Neural crest cell (in vitro differentiated cells): ENCODE data around the gene GPR156. TPM values are rescaled to one million over a fixed set of nuclear protein-coding genes. Genes with fewer than 3 reads are reported as not detected.

Experiments used
- DNase-seq: peaks from one replicate; pipeline ENCODE4 v3.0.0; 2021; ENCODE audit warnings: low read depth, mixed read lengths, low spot score
- H3K27ac Mint-ChIP-seq: one replicate; pipeline ENCODE4 v1.8.0; 2021; ENCODE audit warnings: mild to moderate bottlenecking, mixed read lengths; ENCODE audit not compliant: unreplicated experiment
- H3K27me3 Mint-ChIP-seq: 2 replicates; pipeline ENCODE4 v1.8.0; 2021; ENCODE audit warnings: low read depth, mild to moderate bottlenecking, mixed read lengths
- H3K36me3 Mint-ChIP-seq: 2 replicates; pipeline ENCODE4 v1.8.0; 2021; ENCODE audit warnings: low read depth, mild to moderate bottlenecking, mixed read lengths
- H3K4me1 Mint-ChIP-seq: 2 replicates; pipeline ENCODE4 v1.8.0; 2021; ENCODE audit warnings: mixed read lengths
- H3K4me3 Mint-ChIP-seq: one replicate; pipeline ENCODE4 v1.8.0; 2021; ENCODE audit warnings: mild to moderate bottlenecking, mixed read lengths
- H3K9me3 Mint-ChIP-seq: 2 replicates; pipeline ENCODE4 v1.8.0; 2021; ENCODE audit warnings: mixed read lengths
- total RNA-seq: library from RNA; stranded (reverse); gene quantifications from 2 replicates; pipeline ENCODE4 v1.2.1, GENCODE V29; 2021
- TF ChIP-seq, protein P1 (sequence below): fragments of 200-600 bp; sonication (generic); conservative IDR thresholded peaks from 2 replicates; pipeline ENCODE4 v1.5.0; 2021; ENCODE audit warnings: antibody characterized with exemption, mild to moderate bottlenecking

GPR156 gene
- total RNA-seq, 1 donor from 2014 or later = 1.4 TPM

DNA sequence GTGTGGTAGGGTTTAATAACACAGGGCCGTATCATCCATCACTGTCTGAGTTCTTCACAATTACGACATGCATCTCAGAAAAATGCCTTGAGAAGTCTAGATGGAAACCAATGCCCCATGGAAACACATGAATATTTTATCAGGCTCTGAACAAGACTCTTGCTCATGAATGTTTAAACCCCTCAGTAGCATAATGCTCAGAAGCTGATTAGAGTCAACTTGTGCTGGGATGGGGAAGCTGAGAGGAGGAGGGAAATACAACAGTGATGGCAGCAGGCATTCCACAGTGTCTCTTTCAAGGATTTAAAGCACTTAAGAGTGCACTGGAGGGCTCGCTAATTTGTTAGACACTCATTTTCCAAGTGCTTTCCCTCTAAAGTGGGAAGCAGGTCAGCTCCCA, 3.8 kb downstream of the GPR156 start:
- peaks cover 2% of the 10 kb centered on the region for H3K9me3 Mint-ChIP-seq
- peaks cover 4% of the 10 kb centered on the region for H3K4me1 Mint-ChIP-seq
- H3K27ac Mint-ChIP-seq = no peak overlapping the region
- no peak for DNase-seq
- H3K4me3 Mint-ChIP-seq = no peak overlapping the region
- TF ChIP-seq, protein P1, sequence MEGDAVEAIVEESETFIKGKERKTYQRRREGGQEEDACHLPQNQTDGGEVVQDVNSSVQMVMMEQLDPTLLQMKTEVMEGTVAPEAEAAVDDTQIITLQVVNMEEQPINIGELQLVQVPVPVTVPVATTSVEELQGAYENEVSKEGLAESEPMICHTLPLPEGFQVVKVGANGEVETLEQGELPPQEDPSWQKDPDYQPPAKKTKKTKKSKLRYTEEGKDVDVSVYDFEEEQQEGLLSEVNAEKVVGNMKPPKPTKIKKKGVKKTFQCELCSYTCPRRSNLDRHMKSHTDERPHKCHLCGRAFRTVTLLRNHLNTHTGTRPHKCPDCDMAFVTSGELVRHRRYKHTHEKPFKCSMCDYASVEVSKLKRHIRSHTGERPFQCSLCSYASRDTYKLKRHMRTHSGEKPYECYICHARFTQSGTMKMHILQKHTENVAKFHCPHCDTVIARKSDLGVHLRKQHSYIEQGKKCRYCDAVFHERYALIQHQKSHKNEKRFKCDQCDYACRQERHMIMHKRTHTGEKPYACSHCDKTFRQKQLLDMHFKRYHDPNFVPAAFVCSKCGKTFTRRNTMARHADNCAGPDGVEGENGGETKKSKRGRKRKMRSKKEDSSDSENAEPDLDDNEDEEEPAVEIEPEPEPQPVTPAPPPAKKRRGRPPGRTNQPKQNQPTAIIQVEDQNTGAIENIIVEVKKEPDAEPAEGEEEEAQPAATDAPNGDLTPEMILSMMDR = no peak
- no peaks in the 10 kb centered on the region for H3K36me3 Mint-ChIP-seq
- peaks cover 31% of the 10 kb centered on the region for H3K27me3 Mint-ChIP-seq

GRCh38 chr3:120280566-120280965, 4.5 kb downstream of the GPR156 start:
- H3K36me3 Mint-ChIP-seq = no peaks in the 10 kb centered on the region
- H3K27ac Mint-ChIP-seq = no peak overlapping the region
- H3K9me3 Mint-ChIP-seq = peaks cover 2% of the 10 kb centered on the region
- H3K27me3 Mint-ChIP-seq = peaks cover 24% of the 10 kb centered on the region
- no peak overlapping the region for H3K4me3 Mint-ChIP-seq
- peaks cover 8% of the 10 kb centered on the region for H3K4me1 Mint-ChIP-seq
- TF ChIP-seq, protein P1 = no peak
- no peak for DNase-seq

DNA sequence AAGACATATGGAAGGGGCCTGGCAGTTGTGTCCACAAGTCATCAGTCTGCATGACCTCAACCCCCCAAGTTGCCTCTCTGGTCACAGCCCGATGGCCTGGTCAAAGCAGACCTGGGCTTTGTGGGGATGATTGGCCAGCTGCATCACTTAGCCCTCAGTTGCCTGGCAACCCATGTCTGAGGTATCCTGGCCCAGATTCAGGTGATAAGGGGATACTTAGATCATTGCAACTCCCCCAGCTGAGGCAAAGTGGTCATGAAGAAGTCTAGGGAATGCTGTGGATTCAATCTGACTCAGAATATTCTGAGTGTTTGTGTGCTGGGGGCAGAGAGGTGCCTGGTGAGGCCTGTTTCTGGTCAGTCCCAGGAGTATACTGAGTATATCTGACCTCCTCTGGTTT, 5.0 kb downstream of the GPR156 start:
- Mint-ChIP-seq H3K27ac (no peak overlapping the region), H3K36me3 (no peaks in the 10 kb centered on the region), H3K4me1 (peaks cover 9% of the 10 kb centered on the region), H3K9me3 (peaks cover 2% of the 10 kb centered on the region), H3K27me3 (peaks cover 22% of the 10 kb centered on the region), H3K4me3 (no peak overlapping the region)
- DNase-seq = no peak
- TF ChIP-seq, protein P1 = no peak

- DNase-seq = no peak
- Mint-ChIP-seq H3K36me3 (no peaks in the 10 kb centered on the region), H3K4me3 (no peak overlapping the region), H3K27ac (no peak overlapping the region), H3K4me1 (peaks cover 5% of the 10 kb centered on the region), H3K9me3 (peaks cover 2% of the 10 kb centered on the region), H3K27me3 (no peaks in the 10 kb centered on the region)
- TF ChIP-seq, protein P1 = no peak
These were observed 8.3 kb downstream of the GPR156 start for GRCh38 chr3:120276767-120277166.

DNA sequence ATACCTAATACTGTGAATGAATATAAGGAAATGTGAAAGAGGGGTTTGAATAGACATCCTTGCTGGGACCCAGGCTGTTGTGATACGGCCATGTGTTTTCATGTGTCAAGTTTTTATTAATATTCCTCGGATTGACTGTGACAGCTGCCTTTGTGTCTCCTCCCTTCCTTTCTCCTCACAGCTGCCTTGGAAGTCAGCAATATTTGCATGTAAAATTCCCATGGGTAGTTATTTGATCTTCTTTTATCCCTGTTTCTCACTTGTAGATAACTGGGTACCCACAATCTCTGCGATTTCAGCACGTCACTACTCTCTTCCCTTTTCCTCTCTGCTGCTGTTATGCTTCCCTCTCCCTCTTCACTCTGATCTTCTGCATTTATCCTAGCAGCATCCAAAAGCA, 9.4 kb downstream of the GPR156 start:
- no peak overlapping the region for H3K4me3 Mint-ChIP-seq
- no peaks in the 10 kb centered on the region for H3K36me3 Mint-ChIP-seq
- no peak for DNase-seq
- TF ChIP-seq, protein P1 = no peak
- H3K27ac Mint-ChIP-seq = no peak overlapping the region
- H3K27me3 Mint-ChIP-seq = no peaks in the 10 kb centered on the region
- peaks cover 2% of the 10 kb centered on the region for H3K9me3 Mint-ChIP-seq
- peaks cover 5% of the 10 kb centered on the region for H3K4me1 Mint-ChIP-seq

GRCh38 chr3:120274739-120275167, 10.3 kb downstream of the GPR156 start:
- DNase-seq = no peak
- no peak overlapping the region for H3K27ac Mint-ChIP-seq
- H3K27me3 Mint-ChIP-seq = no peaks in the 10 kb centered on the region
- TF ChIP-seq, protein P1 = no peak
- H3K9me3 Mint-ChIP-seq = peaks cover 2% of the 10 kb centered on the region
- H3K36me3 Mint-ChIP-seq = no peaks in the 10 kb centered on the region
- H3K4me1 Mint-ChIP-seq = peaks cover 5% of the 10 kb centered on the region
- H3K4me3 Mint-ChIP-seq = no peak overlapping the region
